ENCODE data around the gene ESF1.
A peak's percentile ranks its signal among the peaks of the same experiment; 100 is the strongest.

DNA sequence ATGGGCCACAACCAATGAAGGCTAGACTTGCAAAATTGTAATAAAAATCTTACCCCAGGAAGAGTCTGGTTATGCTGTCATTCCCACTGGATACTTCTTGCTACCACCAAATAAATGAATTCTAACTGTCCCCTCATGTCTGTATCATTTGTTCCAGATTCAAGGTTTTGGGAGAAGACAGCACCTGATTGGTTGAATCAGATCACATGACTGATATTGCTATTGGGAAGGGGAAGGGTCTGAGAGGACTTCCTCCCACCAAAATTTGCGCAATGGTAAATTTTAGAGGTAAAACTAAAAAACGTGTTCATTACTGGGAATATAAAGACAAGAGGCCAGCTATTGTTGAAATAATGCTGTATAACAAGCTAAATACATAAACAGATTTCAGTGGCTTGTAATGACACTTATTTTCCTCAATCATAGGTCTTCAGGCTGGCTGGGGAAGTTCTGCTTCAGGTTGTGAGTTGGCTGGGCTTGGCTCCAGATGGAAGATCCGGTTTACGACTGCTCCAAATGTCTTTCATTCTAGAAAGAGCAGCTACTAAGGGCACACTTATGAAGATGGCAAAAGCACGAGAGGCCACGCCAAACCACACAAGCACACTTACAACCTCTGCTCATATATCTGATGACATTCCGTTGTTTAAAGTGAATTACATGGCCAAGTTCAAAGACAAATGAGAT is 118.9 kb downstream of the ESF1 start:
- no peak for TF ChIP-seq SP1 (CRISPR knock-in tag; conservative IDR thresholded peaks at IDR 0.05)
- TF ChIP-seq, protein P1, sequence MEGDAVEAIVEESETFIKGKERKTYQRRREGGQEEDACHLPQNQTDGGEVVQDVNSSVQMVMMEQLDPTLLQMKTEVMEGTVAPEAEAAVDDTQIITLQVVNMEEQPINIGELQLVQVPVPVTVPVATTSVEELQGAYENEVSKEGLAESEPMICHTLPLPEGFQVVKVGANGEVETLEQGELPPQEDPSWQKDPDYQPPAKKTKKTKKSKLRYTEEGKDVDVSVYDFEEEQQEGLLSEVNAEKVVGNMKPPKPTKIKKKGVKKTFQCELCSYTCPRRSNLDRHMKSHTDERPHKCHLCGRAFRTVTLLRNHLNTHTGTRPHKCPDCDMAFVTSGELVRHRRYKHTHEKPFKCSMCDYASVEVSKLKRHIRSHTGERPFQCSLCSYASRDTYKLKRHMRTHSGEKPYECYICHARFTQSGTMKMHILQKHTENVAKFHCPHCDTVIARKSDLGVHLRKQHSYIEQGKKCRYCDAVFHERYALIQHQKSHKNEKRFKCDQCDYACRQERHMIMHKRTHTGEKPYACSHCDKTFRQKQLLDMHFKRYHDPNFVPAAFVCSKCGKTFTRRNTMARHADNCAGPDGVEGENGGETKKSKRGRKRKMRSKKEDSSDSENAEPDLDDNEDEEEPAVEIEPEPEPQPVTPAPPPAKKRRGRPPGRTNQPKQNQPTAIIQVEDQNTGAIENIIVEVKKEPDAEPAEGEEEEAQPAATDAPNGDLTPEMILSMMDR (IDR thresholded peaks at IDR 0.05) = no peak
- TF ChIP-seq E2F5 (CRISPR knock-in tag; IDR thresholded peaks at IDR 0.05) = no peak
- no peak for TF ChIP-seq CREM (CRISPR knock-in tag; IDR thresholded peaks at IDR 0.05)
- no peak for TF ChIP-seq ATF2 (CRISPR knock-in tag; IDR thresholded peaks at IDR 0.05; ENCODE audit: borderline replicate concordance, low read depth)
- TF ChIP-seq ZNF121 (CRISPR knock-in tag; IDR thresholded peaks at IDR 0.05) = no peak
- no peak for TF ChIP-seq FOXP1 (CRISPR knock-in tag; IDR thresholded peaks at IDR 0.05; ENCODE audit: borderline replicate concordance)
- peak; percentile 63 for TF ChIP-seq USF2 (CRISPR knock-in tag; IDR thresholded peaks at IDR 0.05)
- no peak for TF ChIP-seq ZNF423 (CRISPR knock-in tag; IDR thresholded peaks at IDR 0.05)
- no peak for TF ChIP-seq TEAD1 (CRISPR knock-in tag; IDR thresholded peaks at IDR 0.05)
- no peak for TF ChIP-seq MAX (CRISPR knock-in tag; IDR thresholded peaks at IDR 0.05)
